ENCODE measurements around the gene GNAO1.

GNAO1 gene

GRCh38 chr16:56198006-56198754 is 6.9 kb downstream of the GNAO1 start:
- no peak for DNase-seq

DNA sequence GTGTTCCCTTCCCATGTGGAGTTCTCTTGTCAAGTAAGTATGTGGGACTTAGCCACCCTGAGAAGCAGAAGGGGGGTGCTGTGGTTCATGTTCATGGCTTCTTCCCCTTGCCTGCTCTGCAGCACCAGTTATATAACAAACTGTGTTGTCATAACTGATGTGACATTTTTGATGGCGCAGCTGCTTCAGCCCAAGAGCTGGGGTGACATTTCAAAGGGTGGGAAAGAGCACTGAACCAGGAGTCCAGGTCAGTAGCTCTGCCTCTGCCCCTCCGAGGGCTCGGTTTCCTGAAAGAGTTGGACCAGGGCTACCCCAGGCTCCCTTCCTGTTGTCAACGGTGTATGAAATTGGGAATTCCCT is 7.4 kb downstream of the GNAO1 start:
- DNase-seq, result no peak

GRCh38 chr16:56199164-56199563 is 7.9 kb downstream of the GNAO1 start:
- DNase-seq, result peak in 1 of 4 experiments; percentile 17

DNA sequence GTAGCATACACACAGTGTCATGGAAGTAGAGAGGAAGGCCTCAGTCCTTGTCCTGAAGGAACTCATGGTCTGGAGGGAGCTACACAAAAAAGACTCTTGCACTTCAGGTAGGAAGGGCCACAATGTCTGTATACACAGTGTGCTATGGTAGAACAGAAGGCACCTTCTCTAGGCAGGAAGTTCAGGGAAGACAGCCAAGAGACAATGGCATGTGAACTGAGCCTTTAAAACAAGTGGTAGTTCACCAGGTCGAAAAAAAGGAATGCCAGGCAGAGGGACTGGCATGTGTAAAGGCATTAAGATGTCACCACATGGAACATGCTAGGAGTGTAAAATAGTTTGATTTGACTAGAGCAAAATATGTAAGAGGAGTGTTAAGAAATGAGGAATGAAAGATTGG is 9.7 kb downstream of the GNAO1 start:
- no peak for DNase-seq

DNA sequence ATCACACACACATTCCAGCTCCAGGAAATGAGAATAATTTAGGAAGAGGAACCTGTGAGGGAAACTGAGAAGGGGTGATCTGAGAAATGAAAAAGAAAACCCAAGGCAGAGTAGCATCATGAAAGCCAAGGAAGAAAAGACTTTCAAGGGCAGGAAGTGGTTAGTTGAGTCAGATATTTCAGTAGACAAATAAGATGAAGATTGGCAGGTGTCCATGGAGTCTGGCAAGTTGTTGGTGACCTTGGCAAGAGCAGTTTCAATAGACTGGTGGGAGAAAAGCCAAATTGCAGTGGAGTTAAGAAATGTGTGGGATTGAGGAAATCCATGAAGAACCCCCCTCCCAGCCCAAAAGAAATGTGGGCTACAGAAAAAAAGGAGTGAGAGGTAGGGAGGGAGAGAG is 10.7 kb downstream of the GNAO1 start:
- DNase-seq, result no peak

DNA sequence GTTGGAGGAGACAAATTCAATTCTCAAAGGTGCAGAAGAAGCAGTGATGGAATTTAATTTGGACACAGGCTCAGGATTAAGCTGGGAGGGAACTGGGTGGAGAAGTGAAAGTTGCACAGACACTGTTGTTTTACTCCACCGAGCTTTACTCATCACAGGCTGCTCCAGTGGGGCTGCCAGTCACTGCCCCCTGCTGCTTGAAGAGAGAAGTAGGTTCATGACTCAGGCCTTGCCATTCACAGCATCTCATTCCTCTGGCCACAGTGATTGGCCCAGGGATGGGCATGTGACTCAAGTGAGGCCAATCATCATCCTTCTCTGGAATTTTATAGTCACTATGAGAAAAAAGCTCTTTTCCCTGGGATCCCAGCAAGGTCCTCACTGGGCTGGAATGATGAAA is 11.8 kb downstream of the GNAO1 start:
- DNase-seq, result peak; percentile 74 to 85 (median 82)

DNA sequence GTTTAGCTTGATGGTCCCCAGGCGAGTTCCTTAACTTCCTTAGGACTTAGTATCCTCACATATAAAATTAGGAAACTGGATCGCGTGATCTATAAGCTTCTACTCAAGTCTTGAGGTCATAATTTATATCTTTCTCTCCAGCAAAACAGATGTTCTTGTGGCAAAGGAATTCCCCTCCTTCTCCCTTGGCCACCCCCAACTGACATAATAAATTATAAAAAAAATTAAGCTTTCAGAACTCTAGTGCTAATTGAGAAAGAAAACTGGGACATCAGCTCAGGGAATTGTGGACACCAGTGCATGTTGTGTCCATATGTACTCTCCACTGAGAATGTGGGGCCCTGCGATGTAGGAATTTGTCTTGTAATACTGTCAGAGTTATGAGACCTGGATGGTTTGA is 13.5 kb downstream of the GNAO1 start:
- DNase-seq, result peak in 3 of 4 experiments; percentile 14 to 29 (median 23)

DNA sequence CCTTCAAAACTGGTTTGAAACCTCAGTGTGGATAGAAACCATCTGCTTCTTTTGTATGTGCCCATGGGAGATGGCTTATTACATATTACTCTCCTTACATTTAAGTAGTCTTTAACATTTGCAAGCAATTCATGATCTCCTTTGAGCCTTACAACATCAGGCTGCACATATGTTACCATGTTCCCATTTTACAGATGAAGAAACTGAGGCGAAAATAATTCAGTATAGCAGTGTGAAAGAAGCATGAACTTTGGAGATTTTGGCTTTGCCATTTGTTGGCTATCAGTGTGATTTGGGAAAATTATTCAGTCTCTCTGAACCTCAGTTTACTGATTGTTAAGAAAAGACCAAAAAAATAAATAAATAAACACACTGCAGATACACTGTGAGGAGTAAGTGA is 15.7 kb downstream of the GNAO1 start:
- DNase-seq, result no peak

DNA sequence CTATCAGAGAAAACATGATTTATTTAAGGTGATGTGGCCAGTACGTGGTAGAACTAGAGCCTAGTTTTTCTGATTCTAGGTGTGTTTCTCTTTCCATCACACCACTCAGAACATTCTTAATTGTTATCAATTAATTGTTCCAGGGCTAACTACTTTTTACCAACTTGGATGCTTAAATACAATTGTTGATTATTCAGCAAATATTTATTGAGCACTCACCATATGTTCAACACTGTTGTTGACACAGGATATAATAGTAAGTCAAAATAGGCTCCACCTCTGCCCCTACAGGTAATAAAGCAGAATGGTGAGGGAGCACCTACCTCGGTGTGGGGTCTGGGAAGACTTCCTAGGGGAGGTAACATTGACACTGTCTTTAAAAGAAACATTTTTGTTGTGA is 16.1 kb downstream of the GNAO1 start:
- DNase-seq, result no peak

DNA sequence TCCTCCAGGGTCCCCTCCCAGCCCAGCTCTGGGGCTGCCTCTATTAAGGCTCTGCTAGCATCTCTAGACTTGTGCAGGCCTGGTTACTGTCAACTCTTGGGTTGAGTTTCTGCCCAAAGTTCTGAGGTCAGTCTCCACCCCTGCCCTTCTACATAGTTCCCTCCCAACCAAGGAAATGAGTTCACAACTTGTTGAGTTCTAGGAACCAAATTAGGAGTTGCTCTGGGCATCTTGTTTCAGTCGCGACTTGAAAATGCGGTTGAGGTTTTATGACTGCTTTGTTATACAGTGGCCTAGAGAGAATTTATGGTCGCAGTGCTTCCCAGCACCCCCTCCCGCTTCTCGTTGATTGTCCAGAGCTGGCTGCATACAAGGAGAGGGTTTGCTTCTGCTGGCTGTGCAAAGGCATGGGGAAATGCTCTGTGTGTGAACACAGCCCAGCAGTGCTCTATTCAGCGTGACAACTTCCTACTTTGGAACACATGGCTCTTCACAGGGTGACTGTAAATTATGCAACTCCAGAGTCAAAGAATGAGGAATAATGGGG is 20.2 kb downstream of the GNAO1 start:
- DNase-seq, result peak; percentile 54 to 83 (median 72)

DNA sequence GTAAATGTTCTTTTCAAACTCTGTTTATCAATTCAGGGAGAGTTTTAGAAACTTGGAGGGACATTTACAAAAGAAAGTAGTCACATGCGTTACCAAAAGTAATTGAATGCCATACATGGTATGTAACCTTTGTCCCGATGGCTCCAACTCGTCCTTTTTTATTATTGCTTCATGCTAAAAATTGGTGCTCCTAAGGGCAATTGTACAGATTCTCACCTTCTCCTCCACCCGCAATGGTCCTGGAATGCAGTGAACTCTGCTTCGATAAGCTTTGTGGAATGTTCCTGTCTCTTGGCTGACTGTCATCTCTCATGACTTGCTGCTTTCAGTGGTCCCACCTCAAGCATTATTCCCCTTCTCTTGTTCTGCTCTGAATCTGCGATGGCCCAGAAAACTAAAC is 20.9 kb downstream of the GNAO1 start:
- no peak for DNase-seq

- no peak for DNase-seq
Measured at GRCh38 chr16:56221995-56222394, 30.7 kb downstream of the GNAO1 start.

- no peak for DNase-seq
Measured at GRCh38 chr16:56222474-56222997, 31.2 kb downstream of the GNAO1 start.

- no peak for DNase-seq
Measured at GRCh38 chr16:56225017-56225742, 33.9 kb downstream of the GNAO1 start.

- DNase-seq, result no peak
Measured at GRCh38 chr16:56226187-56226586, 34.9 kb downstream of the GNAO1 start.

GRCh38 chr16:56226845-56227525 is 35.7 kb downstream of the GNAO1 start:
- peak in 2 of 4 experiments; percentile 6 to 33 for DNase-seq

- no peak for DNase-seq
Measured at GRCh38 chr16:56227936-56228335, 36.6 kb downstream of the GNAO1 start.

DNA sequence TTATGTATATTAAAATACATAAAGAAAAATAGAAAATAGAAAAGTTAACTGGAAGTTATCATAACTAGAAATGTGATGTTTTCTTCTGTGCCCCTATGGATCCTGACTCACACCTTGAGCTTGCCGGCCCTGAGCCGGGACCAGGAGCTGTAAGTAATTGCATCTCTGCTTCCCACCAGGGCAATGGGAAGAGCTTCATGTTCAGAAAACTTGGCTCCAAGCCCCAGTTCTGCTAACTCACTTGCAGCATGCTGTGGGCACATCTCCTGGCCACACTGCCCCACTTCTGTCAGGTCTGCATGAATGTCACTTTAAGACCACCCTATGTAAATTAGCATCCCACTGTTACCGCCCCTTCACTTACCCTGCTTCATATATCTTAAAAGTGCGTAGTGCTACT is 37.2 kb downstream of the GNAO1 start:
- no peak for DNase-seq

DNA sequence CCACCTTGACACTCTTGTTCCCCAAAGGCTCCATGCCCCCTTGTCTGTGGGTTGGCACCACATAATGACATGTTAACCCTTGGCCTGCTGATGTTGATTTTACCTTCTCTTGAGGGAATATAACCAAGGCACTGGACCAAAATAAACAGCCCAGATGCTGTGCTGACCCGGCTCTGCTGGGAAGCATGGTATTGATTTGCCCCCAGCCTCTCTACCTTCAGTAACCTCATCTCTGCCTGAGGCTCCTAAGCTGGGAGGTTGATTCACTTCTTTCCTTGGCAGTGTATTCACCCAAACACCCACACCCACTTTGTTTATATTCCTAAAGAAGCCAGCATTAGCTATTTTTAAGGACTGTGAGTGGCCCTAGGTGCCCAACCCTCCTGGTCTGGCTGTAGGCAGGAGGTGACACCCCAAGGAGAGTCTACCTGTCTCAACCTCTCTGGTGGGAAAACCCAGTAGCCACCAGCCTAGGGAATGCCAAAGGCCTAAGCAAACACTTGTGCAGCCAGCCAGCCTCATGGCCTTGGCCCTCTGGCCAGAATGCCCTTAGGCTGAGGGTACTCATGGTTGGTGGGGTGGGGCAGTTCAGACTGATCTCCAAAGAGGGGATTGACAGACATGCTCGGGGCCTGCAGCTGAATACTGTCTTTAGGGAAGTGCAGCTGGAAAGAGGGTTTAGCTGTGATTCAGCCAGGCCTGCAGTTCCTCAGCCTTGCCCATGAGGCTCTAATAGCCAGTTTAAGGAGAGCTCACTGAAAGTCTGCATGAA is 42.7 kb downstream of the GNAO1 start:
- DNase-seq, result peak; percentile 15 to 65 (median 53)

GRCh38 chr16:56234737-56235136 is 43.4 kb downstream of the GNAO1 start:
- no peak for DNase-seq

GRCh38 chr16:56237451-56237930 is 46.2 kb downstream of the GNAO1 start:
- no peak for DNase-seq

GRCh38 chr16:56238188-56238587 is 46.9 kb downstream of the GNAO1 start:
- DNase-seq, result no peak

All from suppressor macrophage (primary cell).